HCT116 (cell line): ENCODE results near the gene KCTD14. TPM values are rescaled to one million over a fixed set of nuclear protein-coding genes. Genes with fewer than 3 reads are reported as not detected.

Source experiments
- ATAC-seq: fragments of 200-7000 bp; cut with Tn5 transposase; 2 replicates; pipeline ENCODE4 v1.9.1; 2020; ENCODE audit warnings: mild to moderate bottlenecking, moderate library complexity
- BruUV-seq: library from RNA; stranded (reverse); fragments of 400-500 nt; replicated peaks from 2 replicates; lab custom pipeline; 2021; lab: Mats Ljungman, UMichigan
- CTCF ChIA-PET: fragments of 300-600 bp; sonication (Branson Sonifier 250); formaldehyde crosslinking; loops from one replicate; lab custom pipeline; 2021; ENCODE audit warnings: antibody characterized with exemption; lab: Charles Lee
- POLR2A ChIA-PET: fragments of 300-600, 350-600 bp; sonication (Branson Sonifier 250); formaldehyde crosslinking; loops from one replicate; lab custom pipeline; 2021; ENCODE audit warnings: antibody characterized with exemption; lab: Charles Lee
- RAD21 ChIA-PET, 2 experiments: fragments of 300-600 bp; sonication (Branson Sonifier 250); formaldehyde crosslinking; loops; one replicate each; lab custom pipeline; 2023; ENCODE audit warnings: low total read pairs in 2 of 2; ENCODE audit not compliant: uncharacterized antibody in 2 of 2, unreplicated experiment in 2 of 2, low non-redundant PET in 1 of 2; lab: Charles Lee
- DNase-seq: peaks from one replicate; pipeline ENCODE4 v3.0.0-alpha.2; 2010; ENCODE audit warnings: low read depth, low spot score
- H2AFZ ChIP-seq: fragments of 200-600 bp; shearing (Covaris generic), sonication (generic); 2 replicates; pipeline ENCODE4 v1.6.1; 2017; ENCODE audit warnings: low read depth, mixed run types, mixed read lengths, antibody characterized with exemption, low read length; ENCODE audit not compliant: poor library complexity, severe bottlenecking
- H3K27ac ChIP-seq: 2 replicates; pipeline ENCODE4 v1.5.1; 2012; ENCODE audit warnings: low read depth, low read length
- H3K27me3 ChIP-seq: fragments of 200-600 bp; sonication (generic); 2 replicates; pipeline ENCODE4 v1.6.1; 2016; ENCODE audit warnings: mixed run types, low read length, mixed read lengths; ENCODE audit not compliant: insufficient read depth
- H3K36me3 ChIP-seq, 2 experiments: fragments of 200-500 bp in 1 of 2; fragments of 200-600 bp in 1 of 2; sonication (Bioruptor generic) in 1 of 2; sonication (generic) in 1 of 2; 2 replicates each; pipeline versions ENCODE4 v1.5.1 to v1.6.1; 2014 to 2016; ENCODE audit warnings: low read length in 2 of 2, inconsistent platforms in 1 of 2, mixed read lengths in 1 of 2, mixed run types in 1 of 2; ENCODE audit not compliant: insufficient read depth in 2 of 2, control insufficient read depth in 1 of 2
- H3K4me1 ChIP-seq, 2 experiments: fragments of 200-600 bp in 1 of 2; sonication (generic) in 1 of 2; 2 replicates each; pipeline versions ENCODE4 v1.5.1 to v1.6.1; 2012 to 2017; ENCODE audit warnings: low read length in 2 of 2, inconsistent platforms in 1 of 2, mild to moderate bottlenecking in 1 of 2, mixed read lengths in 1 of 2, mixed run types in 1 of 2, moderate library complexity in 1 of 2; ENCODE audit not compliant: insufficient read depth in 2 of 2, control insufficient read depth in 1 of 2
- H3K4me2 ChIP-seq: fragments of 200-600 bp; sonication (generic); 2 replicates; pipeline ENCODE4 v1.6.1; 2017; ENCODE audit warnings: mixed run types, low read length, mixed read lengths
- H3K4me3 ChIP-seq, 2 experiments: fragments of 200-600 bp in 1 of 2; sonication (generic) in 1 of 2; replicated peaks in 1 of 2; 2 replicates each; pipeline ENCODE4 v1.5.1; 2011 to 2016; ENCODE audit warnings: low read length in 2 of 2, control low read depth in 1 of 2, low read depth in 1 of 2, mild to moderate bottlenecking in 1 of 2, mixed read lengths in 1 of 2, mixed run types in 1 of 2
- H3K79me2 ChIP-seq: fragments of 200-600 bp; sonication (generic); 2 replicates; pipeline ENCODE4 v1.6.1; 2017; ENCODE audit warnings: mild to moderate bottlenecking, mixed run types, low read length, moderate library complexity, mixed read lengths; ENCODE audit not compliant: insufficient read depth
- H3K9ac ChIP-seq: fragments of 200-600 bp; sonication (generic); 2 replicates; pipeline ENCODE4 v1.6.1; 2016; ENCODE audit warnings: low read length, mixed read lengths
- H3K9me2 ChIP-seq: fragments of 200-600 bp; sonication (generic), shearing (Covaris generic); 2 replicates; pipeline ENCODE4 v1.6.1; 2017; ENCODE audit warnings: mixed run types, mild to moderate bottlenecking, moderate library complexity; ENCODE audit not compliant: insufficient read depth
- H3K9me3 ChIP-seq, 2 experiments: fragments of 200-500 bp in 1 of 2; fragments of 200-600 bp in 1 of 2; sonication (Bioruptor generic) in 1 of 2; sonication (generic) in 1 of 2; 2 replicates each; pipeline ENCODE4 v1.6.1; 2014 to 2017; ENCODE audit warnings: low read length in 2 of 2, mixed read lengths in 2 of 2, inconsistent platforms in 1 of 2, low read depth in 1 of 2, mild to moderate bottlenecking in 1 of 2, mixed run types in 1 of 2, moderate library complexity in 1 of 2; ENCODE audit not compliant: control insufficient read depth in 1 of 2, insufficient read depth in 1 of 2
- H4K20me1 ChIP-seq: fragments of 200-600 bp; sonication (generic), shearing (Covaris generic); 2 replicates; pipeline ENCODE4 v1.6.1; 2017; ENCODE audit warnings: mixed run types, mild to moderate bottlenecking, moderate library complexity; ENCODE audit not compliant: insufficient read depth
- ELF1 ChIP-seq: IDR thresholded peaks from 2 replicates; pipeline ENCODE4 v1.6.1; 2012; ENCODE audit warnings: low read depth, borderline replicate concordance
- EZH2 ChIP-seq: fragments of 200-600 bp; sonication (generic); IDR thresholded peaks from 2 replicates; pipeline ENCODE4 v1.6.1; 2017; ENCODE audit warnings: antibody characterized with exemption, mixed run types
- EZH2phosphoT487 ChIP-seq: fragments of 200-600 bp; IDR thresholded peaks from 2 replicates; pipeline ENCODE4 v1.6.1; 2018; ENCODE audit warnings: antibody characterized with exemption, borderline replicate concordance
- MAX ChIP-seq: IDR thresholded peaks from 2 replicates; pipeline ENCODE4 v1.6.1; 2012
- POLR2A ChIP-seq: IDR thresholded peaks from 2 replicates; pipeline ENCODE4 v1.7.0; 2011; ENCODE audit warnings: borderline replicate concordance; ENCODE audit not compliant: insufficient read depth, insufficient read length; ENCODE audit errors: extremely low read depth
- SIN3A ChIP-seq: IDR thresholded peaks from 2 replicates; pipeline ENCODE4 v1.6.1; 2012; ENCODE audit warnings: low read depth
- SRF ChIP-seq: IDR thresholded peaks from 2 replicates; pipeline ENCODE4 v1.6.1; 2012; ENCODE audit warnings: low read depth
- ZNF274 ChIP-seq: fragments of 200-500 bp; sonication (Bioruptor generic); IDR thresholded peaks from 2 replicates; pipeline ENCODE4 v1.6.1; 2014; ENCODE audit warnings: mild to moderate bottlenecking, low read depth, low read length, inconsistent platforms
- intact Hi-C: fragments of 100-400 bp; cut with micrococcal nuclease; formaldehyde crosslinking; loops from 2 replicates; pipeline ENCODE4 v1.10.0; 2022
- total RNA-seq: library from RNA; stranded (reverse); gene quantifications from one replicate; pipeline ENCODE4 v1.2.1, GENCODE V29; 2021; ENCODE audit not compliant: unreplicated experiment
- TF ChIP-seq, protein P1 (sequence below): IDR thresholded peaks from 2 replicates; pipeline ENCODE4 v1.6.1; 2012; ENCODE audit warnings: low read depth
- TF ChIP-seq, protein P2 (sequence below): IDR thresholded peaks from 2 replicates; pipeline ENCODE4 v1.6.1; 2012

Gene KCTD14
- total RNA-seq, 1 experiment from 2014 or later = 15.2 TPM

- TF ChIP-seq POLR2A = no peak
- no peak for TF ChIP-seq ZNF274
- TF ChIP-seq, protein P1, sequence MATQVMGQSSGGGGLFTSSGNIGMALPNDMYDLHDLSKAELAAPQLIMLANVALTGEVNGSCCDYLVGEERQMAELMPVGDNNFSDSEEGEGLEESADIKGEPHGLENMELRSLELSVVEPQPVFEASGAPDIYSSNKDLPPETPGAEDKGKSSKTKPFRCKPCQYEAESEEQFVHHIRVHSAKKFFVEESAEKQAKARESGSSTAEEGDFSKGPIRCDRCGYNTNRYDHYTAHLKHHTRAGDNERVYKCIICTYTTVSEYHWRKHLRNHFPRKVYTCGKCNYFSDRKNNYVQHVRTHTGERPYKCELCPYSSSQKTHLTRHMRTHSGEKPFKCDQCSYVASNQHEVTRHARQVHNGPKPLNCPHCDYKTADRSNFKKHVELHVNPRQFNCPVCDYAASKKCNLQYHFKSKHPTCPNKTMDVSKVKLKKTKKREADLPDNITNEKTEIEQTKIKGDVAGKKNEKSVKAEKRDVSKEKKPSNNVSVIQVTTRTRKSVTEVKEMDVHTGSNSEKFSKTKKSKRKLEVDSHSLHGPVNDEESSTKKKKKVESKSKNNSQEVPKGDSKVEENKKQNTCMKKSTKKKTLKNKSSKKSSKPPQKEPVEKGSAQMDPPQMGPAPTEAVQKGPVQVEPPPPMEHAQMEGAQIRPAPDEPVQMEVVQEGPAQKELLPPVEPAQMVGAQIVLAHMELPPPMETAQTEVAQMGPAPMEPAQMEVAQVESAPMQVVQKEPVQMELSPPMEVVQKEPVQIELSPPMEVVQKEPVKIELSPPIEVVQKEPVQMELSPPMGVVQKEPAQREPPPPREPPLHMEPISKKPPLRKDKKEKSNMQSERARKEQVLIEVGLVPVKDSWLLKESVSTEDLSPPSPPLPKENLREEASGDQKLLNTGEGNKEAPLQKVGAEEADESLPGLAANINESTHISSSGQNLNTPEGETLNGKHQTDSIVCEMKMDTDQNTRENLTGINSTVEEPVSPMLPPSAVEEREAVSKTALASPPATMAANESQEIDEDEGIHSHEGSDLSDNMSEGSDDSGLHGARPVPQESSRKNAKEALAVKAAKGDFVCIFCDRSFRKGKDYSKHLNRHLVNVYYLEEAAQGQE = no peak
- TF ChIP-seq SRF = no peak
- no peak for TF ChIP-seq EZH2
- TF ChIP-seq SIN3A = no peak
- TF ChIP-seq, protein P2, sequence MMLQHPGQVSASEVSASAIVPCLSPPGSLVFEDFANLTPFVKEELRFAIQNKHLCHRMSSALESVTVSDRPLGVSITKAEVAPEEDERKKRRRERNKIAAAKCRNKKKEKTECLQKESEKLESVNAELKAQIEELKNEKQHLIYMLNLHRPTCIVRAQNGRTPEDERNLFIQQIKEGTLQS = no peak
- no peak for TF ChIP-seq EZH2phosphoT487
- no peak for TF ChIP-seq MAX
- TF ChIP-seq ELF1 = no peak
- POLR2A ChIA-PET = no interaction called here
- RAD21 ChIA-PET = interaction anchor here in 1 of 2 experiments (0.5 kb wide), 1 partner anchor 359 kb away, joined by 3 read pairs; no protein-coding TSS in a partner anchor
- Histone ChIP-seq H3K4me3 (no peak overlapping the region), H3K4me1 (no peaks in the 10 kb centered on the region), H3K27ac (no peak overlapping the region), H3K79me2 (no peaks in the 10 kb centered on the region), H3K36me3 (no peaks in the 10 kb centered on the region), H4K20me1 (no peaks in the 10 kb centered on the region), H3K4me2 (no peak overlapping the region), H2AFZ (no peak overlapping the region), H3K9me2 (no peaks in the 10 kb centered on the region), H3K9me3 (no peaks in the 10 kb centered on the region), H3K9ac (no peak overlapping the region), H3K27me3 (no peaks in the 10 kb centered on the region)
- CTCF ChIA-PET = no interaction called here
- intact Hi-C loops = loop anchor here (2.0 kb wide), 1 partner anchor 43 kb away; no protein-coding TSS in a partner anchor
- ATAC-seq (no peak), DNase-seq (no peak)
- no TSS peak for BruUV-seq
These were observed 34.5 kb upstream of the KCTD14 start for GRCh38 chr11:78057462-78058055.
